ENCODE results near the gene FXYD7. TPM values are rescaled to one million over a fixed set of nuclear protein-coding genes. Genes with fewer than 3 reads are reported as not detected.

Gene FXYD7
- total and polyA plus RNA-seq, 2 of the 13 experiments (the other 11 are each of a cell fraction or from before 2014, with no cell fraction given): 0.55 TPM; not detected in 1

- TF ChIP-seq CTCF (CRISPR knock-in tag; IDR thresholded peaks at IDR 0.05) (no peak), KLF9 (CRISPR knock-in tag; IDR thresholded peaks at IDR 0.05; ENCODE audit: low read depth) (no peak)
Observed at GRCh38 chr19:35106291-35106583, 36.8 kb upstream of the FXYD7 start (continued).

- H3K4me1 ChIP-seq (ENCODE audit: insufficient read depth, low read length): peaks cover 51% of the 10 kb centered on the region
- no peak for FAIRE-seq
- CTCF ChIA-PET (ENCODE audit: low intra/inter-chr PET ratio, low total read pairs): no interaction called here
- H3K36me3 ChIP-seq (replicated peaks in 1 of 2; ENCODE audit: control insufficient read depth in 1 of 2, insufficient read depth in 2 of 2, low read length in 2 of 2): no peaks in the 10 kb centered on the region
- H3K27ac ChIP-seq (ENCODE audit: extremely low read length, insufficient read depth, low read length): peak overlapping the region; percentile 56
- in situ Hi-C loops (cut with HindIII; ENCODE audit: extremely low pct_ligation_motif_present, low pct_unique_long_range_greater_than_20kb): no loop called here
- POLR2A ChIA-PET: no interaction called here
- TF ChIP-seq ZNF329 (CRISPR knock-in tag; IDR thresholded peaks at IDR 0.05; ENCODE audit: low read depth) (peak; percentile 100), HNRNPK (IDR thresholded peaks at IDR 0.05; ENCODE audit: low read depth, low read length, poor library complexity, severe bottlenecking) (no peak), HDAC6 (IDR thresholded peaks at IDR 0.05; ENCODE audit: low read depth, low read length) (no peak), ASH2L (IDR thresholded peaks at IDR 0.05; ENCODE audit: insufficient read length, low read depth, low read length) (peak; percentile 42), ZNF646 (CRISPR knock-in tag; IDR thresholded peaks at IDR 0.05) (0 out of 2 replicates have a peak, but pooled peaks have one; percentile 35), RCOR2 (CRISPR knock-in tag; IDR thresholded peaks at IDR 0.05) (peak; percentile 45; the same call in 1 of the 2 replicates)
- DNase-seq (ENCODE audit: low spot score): no peak
- no peaks in the 10 kb centered on the region for H4K20me1 ChIP-seq (ENCODE audit: insufficient read depth, low read length)
- H3K4me3 ChIP-seq (replicated peaks in 1 of 3; ENCODE audit: insufficient read depth in 1 of 3, low read depth in 2 of 3, low read length in 3 of 3): no peak overlapping the region; a peak in 1 of 6 replicates
- H3K9me3 ChIP-seq (ENCODE audit: low read length): no peaks in the 10 kb centered on the region
- no peak overlapping the region for H2AFZ ChIP-seq (ENCODE audit: low read length)
- H3K4me2 ChIP-seq (ENCODE audit: low read depth, low read length): peak overlapping the region; percentile 51
- H3K9ac ChIP-seq (ENCODE audit: insufficient read depth, low read depth, low read length): peak overlapping the region; percentile 38
- no peaks in the 10 kb centered on the region for H3K79me2 ChIP-seq (ENCODE audit: insufficient read depth, low read length)
- no peaks in the 10 kb centered on the region; a peak in 1 of 5 replicates for H3K27me3 ChIP-seq (ENCODE audit: control insufficient read depth in 1 of 2, insufficient read depth in 2 of 2, low read length in 2 of 2)
- no peak for ATAC-seq
- 96% methylated on average over 1 of the region's 2 CpGs for WGBS (ENCODE audit: low lambda C conversion rate)
- intact Hi-C loops (cut with micrococcal nuclease; ENCODE audit: unreplicated experiment): no loop called here
- no TSS peak for BruUV-seq (replicated peaks)
Observed at GRCh38 chr19:35106898-35107541, 36.0 kb upstream of the FXYD7 start.

All from HepG2 (cell line).